HG02973 (cell line): Measurements from ENCODE around the gene RSPH1.
A peak's percentile ranks its signal among the peaks of the same experiment; 100 is the strongest.

Experiments used
- ATAC-seq: cut with Tn5 transposase; IDR thresholded peaks from one replicate; pipeline ENCODE4 v1.9.1; 2021; ENCODE audit warnings: moderate library complexity; ENCODE audit not compliant: unreplicated experiment

RSPH1 gene

DNA sequence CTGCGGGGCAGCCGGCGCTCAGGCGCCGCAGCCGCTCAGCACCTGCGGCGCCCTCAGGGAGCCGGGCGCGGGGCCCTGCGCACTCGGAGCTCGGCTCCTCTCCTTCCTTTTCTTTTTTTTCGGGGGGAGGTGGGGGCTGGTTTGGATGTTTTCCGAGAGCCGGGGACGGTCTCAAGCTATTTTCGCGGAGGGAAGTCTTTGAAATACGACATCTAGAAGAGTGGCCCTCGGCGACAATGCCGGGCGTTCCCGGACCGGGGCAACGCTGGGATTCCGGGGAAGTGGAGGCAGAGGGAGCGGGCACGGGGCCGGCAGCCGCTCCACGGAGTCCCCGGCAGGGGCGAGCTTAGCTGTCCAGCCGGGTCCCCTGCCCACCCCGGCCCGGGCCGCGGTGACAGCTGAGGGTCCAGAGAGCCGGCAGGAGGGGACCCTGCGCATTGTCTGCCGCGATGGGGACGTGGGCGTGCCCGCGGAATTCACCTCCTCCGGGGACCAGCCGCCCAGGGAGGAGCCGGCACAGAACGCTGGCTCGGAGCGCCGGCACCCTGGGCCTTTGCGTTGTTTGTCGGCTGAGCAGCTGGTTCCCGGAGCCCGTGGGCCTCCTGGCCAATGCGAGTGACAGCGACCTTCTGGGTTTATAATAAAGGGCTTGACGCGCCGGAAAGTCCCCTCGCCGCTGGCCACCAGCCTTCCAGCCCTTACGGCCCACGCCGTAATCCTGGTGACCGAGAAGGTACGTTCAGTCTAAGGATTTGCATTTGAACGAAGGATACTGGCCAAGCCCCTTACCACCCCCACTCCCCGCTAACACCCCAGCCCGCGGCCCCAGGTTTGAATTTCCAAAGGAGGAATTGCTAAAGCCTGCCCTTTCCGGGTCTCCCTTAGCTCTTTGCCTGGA, 18.2 kb upstream of the RSPH1 start:
- ATAC-seq, result peak; percentile 39

DNA sequence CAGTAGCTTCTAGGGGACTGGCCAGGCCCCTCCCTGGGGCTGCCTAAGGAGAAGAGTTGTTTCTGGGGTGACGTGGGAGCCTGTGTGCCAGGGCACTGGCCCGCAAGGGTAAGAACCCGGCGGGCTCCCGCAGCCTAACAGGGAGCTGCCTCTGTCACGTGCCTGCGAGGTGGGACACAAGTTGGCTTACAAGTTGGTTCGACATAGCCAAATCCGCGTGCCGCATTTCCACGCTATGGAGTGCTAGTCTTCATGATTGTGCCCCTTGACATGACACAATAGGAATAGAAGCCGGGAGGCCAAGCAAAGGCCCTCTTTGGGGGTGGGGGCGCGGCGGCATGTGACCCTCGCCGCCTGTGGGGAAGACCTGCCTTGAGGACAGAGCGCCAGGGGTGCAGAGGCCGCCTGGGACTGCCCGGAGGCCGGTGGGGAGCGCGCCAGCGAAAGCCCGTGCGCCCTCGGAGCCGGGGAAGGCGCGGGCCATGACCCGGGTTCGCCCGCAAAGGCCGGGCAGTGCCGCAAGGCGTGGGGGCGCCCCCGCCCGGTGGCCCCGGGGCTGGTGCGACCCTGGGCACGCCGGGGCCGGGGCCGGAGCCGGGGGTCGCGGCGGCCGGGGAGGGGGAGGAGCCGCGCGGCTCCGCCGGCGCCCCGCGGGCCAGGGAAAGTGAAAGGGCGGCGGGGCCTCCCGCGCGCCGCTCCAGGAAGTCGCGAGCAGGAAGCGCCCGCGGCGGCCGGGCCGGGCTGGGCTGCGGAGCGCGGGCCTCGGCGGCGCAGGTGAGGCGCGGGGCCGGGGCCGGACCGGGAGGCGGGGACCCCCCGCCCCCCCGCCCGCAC, 17.3 kb upstream of the RSPH1 start, which contains the start of gene SLC37A1:
SLC37A1 (plus strand) TSS at position 702 of the 834 bp plus-strand sequence. CDS start 4,603 bp downstream, outside the sequence.
- peak; percentile 47 for ATAC-seq

DNA sequence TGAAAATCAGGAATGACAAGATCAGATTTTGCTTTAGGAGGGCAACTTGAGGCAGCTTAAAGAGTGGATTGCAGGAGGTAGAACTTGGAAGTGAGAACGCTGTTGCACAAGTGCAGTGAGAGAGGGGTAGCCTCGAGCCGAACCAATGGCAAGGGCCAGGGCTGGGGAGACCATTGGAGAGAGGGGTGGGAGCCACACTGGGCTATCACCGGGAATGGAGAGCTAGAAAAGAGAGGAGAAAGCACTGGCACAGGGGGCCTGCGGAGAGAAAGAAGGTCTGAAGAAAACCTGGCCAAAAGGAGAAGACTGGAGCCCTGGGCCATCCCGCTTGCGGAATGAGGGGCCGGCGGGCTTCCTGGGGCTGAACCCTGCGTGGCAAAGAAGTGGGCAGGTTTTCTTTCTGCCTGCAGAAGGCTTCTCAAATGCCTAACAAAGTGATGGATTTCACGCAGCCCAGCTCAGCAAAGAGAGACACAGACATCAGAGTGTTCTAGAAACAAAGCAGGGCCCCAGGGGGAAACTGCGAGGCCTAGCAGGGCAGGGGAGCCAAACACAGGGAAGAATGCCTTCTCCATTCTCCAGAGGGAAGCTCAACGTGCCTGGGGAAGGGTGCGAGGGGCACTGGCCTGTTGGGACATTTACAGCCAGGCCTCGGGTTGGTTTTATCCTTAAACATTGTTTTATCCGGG, 16.5 kb upstream of the RSPH1 start:
- no peak for ATAC-seq

DNA sequence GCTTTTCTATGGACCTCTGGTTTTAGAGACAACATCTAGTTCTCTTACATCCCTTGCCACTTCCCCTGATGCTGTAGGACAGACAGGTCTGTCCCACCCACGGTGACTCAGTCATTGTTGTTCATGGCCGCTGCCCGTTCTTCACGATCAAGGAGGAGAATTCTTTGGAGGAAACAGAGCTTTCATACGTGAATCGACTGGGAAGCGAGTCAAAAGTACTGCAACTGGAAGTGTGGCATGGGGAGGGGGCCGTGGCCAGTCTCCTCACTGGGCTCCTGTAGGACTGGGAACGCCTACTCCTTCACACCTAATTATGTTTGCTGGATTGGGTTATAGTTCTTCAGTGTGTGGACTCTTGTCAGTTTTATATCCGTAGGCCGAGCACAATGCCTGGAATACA, 13.2 kb upstream of the RSPH1 start:
- no peak for ATAC-seq

DNA sequence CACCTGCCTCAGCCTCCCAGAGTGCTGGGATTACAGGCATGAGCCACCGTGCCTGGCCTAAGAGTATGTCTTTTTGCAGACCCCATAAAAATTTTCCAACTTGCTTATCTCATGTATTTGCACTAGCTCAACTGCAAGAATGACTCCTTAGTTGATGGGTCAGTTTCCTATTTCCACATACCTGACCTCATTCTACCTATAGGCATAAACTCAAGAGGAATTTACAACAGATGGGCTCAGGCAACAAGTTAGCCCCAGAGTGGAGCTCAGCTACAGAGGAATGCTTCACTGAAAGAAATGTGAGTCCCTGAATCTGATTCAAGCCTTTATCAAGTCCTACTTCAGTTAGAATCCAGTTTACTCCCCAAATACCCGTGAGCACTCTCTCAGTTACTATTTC, 12.3 kb upstream of the RSPH1 start:
- no peak for ATAC-seq

DNA sequence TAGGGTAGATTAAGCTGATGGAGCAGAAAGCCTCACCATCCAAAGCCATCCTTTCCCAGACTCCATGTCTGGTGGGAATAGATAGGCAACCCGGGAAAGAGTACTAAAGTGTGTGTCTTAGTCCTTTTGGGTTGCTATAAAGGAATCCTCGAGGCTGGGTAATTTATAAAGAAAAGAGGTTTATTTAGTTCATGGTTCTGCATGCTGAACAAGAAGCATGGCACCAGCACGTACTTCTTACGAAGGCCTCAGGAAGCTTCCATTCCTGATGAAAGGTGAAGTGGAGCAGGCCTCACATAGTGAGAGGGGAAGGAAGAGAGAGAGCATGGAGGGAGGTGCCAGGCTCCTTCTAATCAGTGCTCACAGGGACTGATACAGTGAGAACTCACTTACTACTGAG, 11.4 kb upstream of the RSPH1 start:
- ATAC-seq, result no peak

DNA sequence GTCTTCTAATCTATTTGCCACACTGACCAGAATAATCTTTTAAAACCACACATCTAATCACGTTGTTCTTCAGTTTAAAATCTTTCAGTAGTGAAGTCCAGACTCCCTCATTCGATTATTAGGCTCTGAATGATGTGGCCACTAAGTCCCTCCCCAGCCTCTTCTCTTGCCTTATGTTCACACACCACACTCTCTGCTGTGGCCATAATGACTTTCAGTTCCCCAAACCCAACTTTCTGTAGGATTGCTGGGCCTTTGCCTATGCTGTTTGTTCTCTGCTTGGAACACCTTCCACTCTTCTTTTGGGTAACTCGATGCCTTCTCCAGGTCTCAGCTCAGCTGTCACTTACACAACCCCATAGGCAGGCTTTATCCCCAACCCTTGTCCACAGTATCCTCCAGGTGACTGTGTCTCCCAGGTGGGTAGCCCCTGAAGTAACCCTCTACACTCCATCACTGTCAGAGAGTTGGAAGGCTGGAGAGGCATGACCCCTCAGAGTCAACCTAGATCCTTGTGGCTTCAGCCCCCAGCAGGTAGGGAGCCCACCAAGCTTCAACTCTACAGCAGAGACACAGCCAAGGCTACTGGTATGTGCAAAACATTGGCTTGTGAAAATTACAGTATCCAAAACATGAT, 9.2 kb upstream of the RSPH1 start:
- peak; percentile 82 for ATAC-seq

DNA sequence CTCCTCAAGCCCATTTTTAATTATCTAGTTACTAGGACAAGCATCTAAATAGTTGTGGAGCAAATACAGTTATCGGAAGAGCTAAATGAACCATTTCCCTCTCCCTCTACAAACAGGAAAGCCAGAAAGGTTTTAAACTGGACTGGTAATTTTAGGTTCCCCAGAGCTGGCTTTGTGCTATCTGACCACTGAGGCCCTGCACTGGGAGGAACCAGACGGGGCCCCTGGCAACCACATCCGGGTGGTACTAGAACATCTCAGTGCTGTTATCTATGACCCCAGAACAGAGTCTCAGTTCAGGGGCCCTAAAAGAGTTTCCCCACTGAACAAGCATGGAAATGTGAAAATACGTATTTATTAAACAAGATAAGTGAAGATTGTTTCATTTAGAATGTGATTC, 7.7 kb upstream of the RSPH1 start:
- ATAC-seq, result no peak

DNA sequence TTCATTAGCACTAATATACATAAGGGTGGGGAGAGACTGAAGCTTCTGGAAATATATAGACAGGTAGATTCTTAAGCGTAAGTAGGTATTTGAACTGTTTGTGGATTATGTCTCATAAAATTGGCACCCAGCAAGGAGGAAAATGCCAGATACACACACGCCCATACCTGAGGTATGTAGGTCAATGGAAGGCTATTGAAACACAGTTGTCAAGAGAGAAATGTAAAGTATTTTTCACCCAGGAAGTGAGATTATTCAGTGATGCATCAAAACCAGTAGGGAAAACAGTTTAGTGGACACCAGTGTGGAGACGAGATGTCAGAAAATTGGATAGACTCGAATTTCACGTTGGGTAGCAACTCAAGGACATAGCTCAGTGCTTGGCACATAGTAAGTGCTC, 4.7 kb upstream of the RSPH1 start:
- ATAC-seq, result no peak

DNA sequence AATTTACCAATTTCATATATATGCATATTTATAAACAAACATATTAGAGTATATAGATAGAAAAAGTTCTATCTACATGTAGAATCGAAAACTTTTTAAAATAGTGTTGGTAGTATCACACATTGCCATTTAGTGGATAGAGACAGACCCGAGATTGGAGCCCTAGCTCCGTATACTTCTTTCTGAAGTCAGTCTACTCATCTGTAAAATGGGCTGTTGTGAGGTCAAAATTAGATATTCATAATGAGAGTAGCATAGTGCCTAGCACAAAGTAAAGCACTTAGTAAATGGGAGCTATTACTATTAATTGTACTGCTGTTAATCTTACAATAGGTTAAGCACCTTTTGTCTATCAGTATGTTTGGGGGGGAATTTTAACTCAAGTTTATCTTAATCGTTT, 4.2 kb upstream of the RSPH1 start:
- no peak for ATAC-seq

DNA sequence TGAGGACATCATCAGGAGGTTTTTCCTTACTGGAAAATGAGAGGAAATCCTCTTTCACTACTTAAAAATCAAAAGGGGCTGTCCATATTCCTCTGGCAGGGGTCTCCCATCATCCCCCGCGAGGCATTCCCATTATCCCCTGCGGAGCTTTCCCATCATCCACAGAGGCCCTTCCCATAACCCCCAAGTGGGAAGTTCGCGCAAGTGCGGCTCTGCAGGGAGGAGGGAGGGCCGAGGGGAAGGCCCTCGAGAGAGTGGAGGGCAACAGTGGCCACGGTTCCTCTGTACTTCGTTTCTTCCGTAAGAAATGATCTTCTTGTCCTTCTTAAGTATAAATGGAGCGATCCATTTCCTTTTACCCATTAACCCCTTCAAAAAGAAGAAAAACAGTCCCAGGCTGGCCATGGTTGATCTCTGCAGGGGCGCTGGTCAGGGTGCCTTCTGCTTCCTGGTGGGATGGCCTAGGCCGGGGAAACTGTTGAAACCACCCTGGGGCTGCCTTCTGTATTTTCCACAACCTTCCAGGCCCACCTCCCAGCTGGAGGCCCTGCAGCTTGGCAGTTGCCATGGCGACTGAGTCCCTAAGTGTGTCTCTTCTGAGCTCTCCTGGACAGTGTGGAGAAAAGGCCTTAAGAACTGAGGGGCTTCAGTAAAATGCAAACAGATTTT, 3.6 kb upstream of the RSPH1 start:
- ATAC-seq, result no peak

DNA sequence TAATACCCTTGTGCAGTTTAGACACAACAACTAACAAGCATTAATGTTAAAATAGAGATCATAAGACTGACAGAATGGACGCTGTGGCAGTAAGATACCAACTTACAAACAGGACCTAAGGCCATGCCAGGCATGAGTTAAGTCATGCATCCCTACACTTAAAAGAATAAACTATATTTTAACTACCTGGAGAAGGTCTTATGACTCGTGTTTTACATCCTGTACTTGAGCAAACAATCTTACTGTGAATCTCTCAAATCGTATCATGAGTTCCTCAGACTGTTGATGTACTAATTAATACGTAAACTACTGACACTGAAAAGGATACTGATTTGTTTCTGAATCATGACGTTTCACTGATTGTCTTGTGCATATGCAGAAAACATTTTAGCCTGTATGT, 2.0 kb upstream of the RSPH1 start:
- ATAC-seq, result no peak

DNA sequence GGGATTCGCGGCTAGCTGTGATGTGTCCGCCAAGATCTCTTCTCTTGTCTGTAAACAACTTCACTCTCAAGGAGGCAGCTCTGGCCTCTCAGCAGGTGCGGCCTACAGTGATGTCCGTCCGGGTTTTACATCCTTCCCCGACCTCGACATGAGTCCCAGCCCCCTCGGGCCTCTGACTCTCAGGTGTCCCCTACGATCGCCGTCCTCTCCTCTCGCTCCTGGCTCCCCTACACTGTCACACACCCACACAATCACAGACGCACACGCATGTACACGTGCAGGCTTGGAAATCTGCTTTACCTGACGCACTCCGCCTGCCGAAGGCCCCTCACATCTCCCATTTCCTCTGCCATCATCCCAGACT, 797 bp upstream of the RSPH1 start:
- ATAC-seq, result no peak

DNA sequence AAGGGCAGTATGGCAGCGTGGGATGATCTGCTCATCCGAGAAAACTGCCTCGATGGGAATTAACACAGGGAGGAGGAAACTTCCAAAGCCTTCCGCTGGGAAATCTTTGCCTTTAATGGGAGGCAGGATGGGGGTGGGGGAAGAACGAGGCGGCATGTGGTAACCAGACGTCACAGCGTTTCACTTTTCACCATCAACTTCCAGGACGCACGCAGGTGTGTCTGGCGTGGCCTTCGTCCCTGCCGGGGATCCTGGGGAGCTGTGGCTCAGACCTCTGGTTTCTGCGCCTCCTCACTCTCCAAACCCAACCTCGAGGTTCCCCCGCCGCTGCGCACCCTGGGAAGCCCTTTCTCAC, 282 bp downstream of the RSPH1 start:
- peak; percentile 4 for ATAC-seq

DNA sequence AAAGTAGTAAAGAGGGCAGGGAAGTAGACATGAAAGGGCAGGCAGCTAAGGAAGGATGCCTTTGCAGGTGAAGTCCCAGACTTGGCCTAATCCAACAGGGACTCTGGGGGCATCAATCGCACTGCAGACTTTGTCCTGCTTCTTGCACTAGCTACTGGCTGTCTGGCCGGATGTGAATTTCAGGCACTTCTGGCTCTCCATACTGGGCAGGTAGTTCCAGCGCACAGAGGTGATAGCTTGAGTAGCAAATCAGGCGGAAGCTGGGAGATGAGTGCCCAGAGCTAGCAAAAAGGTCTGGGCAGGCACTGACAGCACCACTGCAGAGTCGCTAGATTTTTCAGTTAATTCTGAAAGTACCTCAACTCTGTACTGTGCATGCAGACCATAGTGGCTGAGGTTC, 997 bp downstream of the RSPH1 start:
- no peak for ATAC-seq

DNA sequence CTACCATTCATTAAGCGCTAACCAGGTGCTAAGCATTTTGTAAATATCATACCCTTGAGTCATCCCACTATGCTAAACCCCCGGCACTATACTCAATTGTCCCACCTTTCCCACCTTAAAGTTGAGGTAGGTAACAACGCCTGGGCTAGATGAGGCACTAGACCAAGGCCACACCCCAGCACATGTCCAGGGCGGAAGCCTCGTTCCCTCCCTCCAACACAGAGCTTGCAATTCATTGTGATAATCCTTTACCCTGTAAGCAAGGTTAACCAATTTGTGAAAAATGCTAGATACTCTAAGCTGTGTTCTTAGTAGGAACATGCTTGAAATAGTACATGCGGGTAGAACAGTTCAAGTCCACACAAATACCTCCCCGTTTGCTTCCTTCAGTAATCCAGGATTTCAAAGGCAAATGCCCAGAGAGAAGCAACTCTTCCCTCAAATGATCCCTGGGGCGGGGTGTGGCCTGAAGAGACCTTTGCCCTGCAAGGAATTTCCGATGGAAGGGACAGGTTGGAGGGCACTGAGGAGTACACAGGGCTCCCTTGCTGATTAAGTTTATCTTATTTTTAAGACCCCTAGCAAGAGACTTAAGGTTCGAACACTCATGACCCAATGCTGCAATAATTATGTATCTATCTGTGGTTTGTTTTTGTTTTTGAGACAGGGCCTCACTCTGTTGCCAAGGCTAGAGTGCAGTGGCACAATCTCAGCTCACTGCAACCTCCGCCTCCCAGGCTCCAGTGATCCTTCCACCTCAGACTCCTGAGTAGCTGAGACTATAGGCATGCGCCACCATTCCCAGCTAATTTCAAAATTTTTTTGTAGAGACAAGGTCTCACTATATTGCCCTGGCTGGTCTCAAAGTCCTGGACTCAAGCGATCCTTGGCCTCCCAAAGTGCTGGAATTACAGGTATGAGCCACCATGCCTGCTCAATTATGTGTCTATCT, 2.6 kb downstream of the RSPH1 start:
- ATAC-seq, result no peak

DNA sequence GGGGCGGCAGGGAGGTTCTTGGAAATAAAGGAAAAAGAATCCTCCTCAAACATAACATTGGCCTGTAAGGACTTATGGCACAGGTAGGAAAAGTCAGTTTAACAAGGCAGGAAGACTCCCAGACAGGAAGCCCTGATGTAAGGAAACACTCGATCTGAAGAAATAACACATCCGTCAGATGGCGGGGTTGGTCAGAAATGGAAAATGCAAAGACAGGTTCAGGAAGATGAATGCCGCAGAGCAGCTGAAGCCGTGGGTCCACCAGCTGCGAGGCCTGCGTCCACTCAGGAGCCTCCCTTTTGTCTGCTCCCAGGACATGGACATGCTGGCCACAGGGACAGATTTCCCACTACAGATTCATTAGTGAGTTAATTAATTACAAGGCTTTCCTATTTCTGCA, 3.8 kb downstream of the RSPH1 start:
- ATAC-seq, result no peak

DNA sequence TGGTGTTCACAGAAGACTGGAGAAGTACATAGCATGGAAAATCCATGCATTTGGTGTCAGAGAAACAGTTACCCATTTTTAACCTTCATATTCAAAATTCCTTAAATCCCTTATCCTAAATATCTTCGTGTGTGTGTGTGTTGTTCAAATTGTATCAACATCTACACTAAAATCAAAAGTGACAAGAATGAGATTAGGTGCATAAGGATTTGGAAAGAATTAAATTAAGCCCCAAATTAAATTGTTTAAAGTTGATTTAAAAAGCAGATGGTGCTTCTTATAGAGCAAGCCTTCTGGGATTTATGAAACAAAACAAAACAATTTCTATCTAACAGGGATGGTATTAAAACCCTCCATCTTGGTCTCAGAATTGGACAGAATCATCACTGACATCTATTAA, 4.7 kb downstream of the RSPH1 start:
- ATAC-seq, result no peak

DNA sequence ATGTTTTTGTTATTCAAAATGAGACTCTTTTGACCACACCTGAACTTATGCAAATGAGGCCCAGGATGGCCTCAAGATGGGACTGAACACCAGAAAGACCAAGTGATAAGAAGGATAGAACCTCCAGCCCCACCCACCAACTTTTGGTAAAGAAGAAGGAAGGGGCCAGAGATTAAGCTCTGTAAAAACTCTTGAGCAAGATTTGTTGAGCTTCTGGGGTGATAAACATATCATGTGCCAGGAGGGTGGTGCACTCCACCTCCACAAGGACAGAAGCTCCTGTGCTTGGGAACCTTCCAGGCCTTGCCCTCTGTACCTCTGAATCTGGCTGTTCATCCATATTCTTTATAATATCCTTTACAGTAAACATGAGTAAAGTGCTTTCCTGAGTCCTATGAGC, 5.3 kb downstream of the RSPH1 start:
- ATAC-seq, result no peak
